ENCODE data around the gene PNKP.

DNA sequence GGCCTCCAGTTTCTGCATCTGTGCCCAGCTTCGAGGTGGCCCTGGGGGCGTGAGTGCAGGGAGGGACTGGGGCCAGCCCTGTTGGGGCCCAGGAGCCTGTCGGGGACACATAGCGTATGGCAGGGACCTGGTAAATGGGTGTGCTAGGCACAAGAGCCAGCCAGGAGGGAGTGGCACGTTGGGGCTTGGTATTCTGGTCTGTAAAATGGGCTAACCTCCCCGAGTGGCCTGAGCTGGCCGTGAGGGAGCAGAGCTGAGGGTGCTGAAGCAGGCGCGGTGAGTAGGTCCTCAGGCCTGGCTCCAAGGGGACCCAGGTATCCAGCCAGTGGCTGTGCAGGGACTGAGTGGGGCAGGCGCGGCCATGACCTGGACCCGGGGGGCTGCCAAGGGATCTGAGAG, 12.1 kb downstream of the PNKP start:
- TF ChIP-seq SUZ12 (IDR thresholded peaks at IDR 0.05) (no peak), NFRKB (IDR thresholded peaks at IDR 0.05) (no peak), ELF4 (IDR thresholded peaks at IDR 0.05) (no peak)

Measured in HEK293T (cell line).